ENCODE measurements around the gene MRGPRX4.
"Not testable (repeated sequence)": the region's sequence is repeated elsewhere in the genome, so short reads cannot be mapped to it uniquely, and the experiment has no call there.

The MRGPRX4 gene

DNA sequence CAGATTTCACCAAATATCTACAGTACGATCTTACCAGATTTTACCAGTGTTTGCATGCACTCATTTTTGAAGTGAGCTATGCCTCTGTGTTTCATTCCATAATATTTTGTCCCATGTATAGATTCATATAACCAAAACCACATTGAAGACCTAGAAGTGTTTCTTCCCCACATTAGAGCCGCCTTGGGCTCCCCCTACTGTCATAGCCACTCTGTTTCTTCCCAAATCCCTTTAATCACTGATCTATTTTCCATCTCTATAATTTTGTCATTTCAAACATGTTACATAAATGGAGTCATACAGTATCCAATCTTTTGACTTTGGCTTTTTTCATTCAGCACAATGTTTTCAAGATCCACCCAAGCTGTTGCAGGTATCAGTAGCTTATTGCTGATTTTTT lies 27.6 kb upstream of the MRGPRX4 start:
- DNase-seq (ENCODE audit: low spot score): no peak
- TF ChIP-seq, protein P1, sequence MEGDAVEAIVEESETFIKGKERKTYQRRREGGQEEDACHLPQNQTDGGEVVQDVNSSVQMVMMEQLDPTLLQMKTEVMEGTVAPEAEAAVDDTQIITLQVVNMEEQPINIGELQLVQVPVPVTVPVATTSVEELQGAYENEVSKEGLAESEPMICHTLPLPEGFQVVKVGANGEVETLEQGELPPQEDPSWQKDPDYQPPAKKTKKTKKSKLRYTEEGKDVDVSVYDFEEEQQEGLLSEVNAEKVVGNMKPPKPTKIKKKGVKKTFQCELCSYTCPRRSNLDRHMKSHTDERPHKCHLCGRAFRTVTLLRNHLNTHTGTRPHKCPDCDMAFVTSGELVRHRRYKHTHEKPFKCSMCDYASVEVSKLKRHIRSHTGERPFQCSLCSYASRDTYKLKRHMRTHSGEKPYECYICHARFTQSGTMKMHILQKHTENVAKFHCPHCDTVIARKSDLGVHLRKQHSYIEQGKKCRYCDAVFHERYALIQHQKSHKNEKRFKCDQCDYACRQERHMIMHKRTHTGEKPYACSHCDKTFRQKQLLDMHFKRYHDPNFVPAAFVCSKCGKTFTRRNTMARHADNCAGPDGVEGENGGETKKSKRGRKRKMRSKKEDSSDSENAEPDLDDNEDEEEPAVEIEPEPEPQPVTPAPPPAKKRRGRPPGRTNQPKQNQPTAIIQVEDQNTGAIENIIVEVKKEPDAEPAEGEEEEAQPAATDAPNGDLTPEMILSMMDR (IDR thresholded peaks at IDR 0.05; ENCODE audit: extremely low read depth, missing control alignments): no peak

DNA sequence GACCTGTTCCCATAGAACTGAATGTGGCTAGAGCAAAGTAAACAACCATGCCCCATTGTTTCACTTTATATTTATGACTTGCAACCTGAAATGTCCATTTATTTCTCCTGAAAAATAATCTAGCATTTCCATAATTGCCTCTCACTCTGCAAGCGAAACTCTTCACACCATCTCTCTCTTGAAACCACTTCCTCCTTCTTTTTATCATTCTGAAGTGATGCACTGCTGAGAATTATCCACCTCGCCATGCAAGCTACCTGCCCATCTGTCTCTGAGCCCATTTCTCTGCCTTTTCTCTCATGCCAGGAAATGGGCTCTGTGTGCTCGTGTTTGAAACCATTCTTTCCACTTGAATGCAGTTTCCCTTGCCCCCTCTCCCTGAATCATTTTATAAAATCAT lies 26.8 kb upstream of the MRGPRX4 start:
- no peak for DNase-seq (ENCODE audit: low spot score)
- TF ChIP-seq, protein P1 (IDR thresholded peaks at IDR 0.05; ENCODE audit: extremely low read depth, missing control alignments): no peak

DNA sequence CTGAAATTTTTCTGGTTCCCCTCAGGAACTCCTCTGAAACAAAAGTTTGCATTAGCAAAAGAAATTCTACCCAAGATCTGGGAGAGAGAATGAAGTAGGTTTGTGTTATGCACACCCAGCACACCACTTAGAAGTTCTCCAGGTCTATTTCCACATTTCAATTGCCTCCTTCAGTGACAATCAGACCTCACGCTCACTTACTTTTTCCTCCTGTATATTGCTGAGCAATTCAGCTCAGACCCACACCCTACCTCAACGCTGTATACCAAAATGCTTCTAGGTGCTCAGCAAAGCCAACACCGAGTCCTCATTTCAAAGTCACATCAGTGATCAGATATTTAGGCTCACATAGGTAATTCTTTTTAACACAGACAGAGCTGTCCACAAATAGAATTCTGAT lies 21.1 kb upstream of the MRGPRX4 start:
- TF ChIP-seq, protein P1 (IDR thresholded peaks at IDR 0.05; ENCODE audit: extremely low read depth, missing control alignments): no peak
- no peak for DNase-seq (ENCODE audit: low spot score)

DNA sequence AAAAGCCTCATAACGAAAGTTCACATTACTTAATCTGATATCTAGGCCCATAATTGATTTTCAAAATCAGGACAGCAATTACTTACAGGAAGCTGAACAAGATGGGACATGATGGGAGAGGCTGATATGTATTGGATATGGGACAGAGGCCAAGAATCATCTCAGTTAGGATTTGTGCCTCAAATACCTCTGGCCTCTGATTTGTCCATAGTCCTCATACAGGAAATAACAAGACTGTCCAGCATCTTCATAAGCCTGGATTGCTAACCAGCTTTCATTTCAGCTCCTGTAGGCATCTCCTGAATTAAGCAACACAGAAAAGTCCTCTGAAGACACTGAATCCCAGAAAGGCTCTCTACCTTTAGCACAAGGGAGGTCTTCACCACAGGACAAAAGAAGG lies 4.3 kb upstream of the MRGPRX4 start:
- DNase-seq (ENCODE audit: low spot score): no peak
- TF ChIP-seq, protein P1 (IDR thresholded peaks at IDR 0.05; ENCODE audit: extremely low read depth, missing control alignments): no peak

DNA sequence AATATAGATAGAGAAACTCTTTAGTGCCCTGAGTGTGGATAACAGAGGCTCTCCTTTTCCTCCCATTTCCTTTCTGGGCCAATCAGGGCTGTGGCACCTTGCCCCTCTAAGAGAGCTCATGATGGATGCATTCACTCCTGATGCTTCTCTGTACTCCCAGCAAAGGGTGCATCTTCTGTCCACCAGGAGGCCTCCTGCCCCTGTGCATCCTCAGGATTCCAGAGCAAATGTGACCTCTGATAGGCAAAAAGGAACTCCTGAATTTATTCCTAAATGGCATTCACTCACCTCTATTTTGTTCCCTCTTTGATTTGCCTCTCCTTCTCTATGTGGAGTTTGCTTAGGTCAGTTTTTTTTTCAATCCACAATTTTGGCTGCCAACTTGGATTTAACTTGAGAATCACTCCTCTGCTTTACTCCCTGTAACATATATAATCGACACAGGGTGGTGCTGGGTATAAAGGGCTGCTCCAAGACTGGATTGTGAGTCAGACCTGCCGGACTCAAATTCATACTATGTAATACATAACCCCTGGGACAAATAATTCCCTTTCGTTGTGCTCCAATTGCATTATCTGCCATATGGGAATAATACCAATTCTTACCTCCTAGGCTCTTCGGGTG lies 1.1 kb upstream of the MRGPRX4 start:
- TF ChIP-seq, protein P1 (IDR thresholded peaks at IDR 0.05; ENCODE audit: extremely low read depth, missing control alignments): no peak
- DNase-seq (ENCODE audit: low spot score): no peak

DNA sequence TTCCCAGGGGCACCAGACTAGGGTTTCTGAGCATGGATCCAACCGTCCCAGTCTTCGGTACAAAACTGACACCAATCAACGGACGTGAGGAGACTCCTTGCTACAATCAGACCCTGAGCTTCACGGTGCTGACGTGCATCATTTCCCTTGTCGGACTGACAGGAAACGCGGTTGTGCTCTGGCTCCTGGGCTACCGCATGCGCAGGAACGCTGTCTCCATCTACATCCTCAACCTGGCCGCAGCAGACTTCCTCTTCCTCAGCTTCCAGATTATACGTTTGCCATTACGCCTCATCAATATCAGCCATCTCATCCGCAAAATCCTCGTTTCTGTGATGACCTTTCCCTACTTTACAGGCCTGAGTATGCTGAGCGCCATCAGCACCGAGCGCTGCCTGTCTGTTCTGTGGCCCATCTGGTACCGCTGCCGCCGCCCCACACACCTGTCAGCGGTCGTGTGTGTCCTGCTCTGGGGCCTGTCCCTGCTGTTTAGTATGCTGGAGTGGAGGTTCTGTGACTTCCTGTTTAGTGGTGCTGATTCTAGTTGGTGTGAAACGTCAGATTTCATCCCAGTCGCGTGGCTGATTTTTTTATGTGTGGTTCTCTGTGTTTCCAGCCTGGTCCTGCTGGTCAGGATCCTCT lies 709 bp downstream of the MRGPRX4 start:
- TF ChIP-seq, protein P1 (IDR thresholded peaks at IDR 0.05; ENCODE audit: extremely low read depth, missing control alignments): no peak
- no peak for DNase-seq (ENCODE audit: low spot score)

DNA sequence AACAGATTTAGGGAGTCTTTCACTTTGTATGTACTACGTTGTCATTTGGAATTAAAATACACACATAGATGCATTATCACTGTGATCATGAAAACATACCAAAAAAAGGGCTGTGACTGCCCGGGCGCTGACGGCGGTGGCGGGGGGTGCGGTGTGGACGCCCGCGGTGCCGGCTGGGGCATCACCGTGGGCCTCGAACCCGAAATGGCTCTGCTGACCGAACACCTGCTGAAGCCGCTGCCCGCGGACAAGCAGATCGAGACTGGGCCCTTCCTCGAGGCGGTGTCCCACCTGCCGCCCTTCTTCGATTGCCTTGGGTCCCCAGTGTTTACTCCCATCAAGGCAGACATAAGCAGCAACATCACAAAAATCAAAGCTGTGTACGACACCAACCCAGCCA lies 16.2 kb downstream of the MRGPRX4 start:
- no peak for DNase-seq (ENCODE audit: low spot score)
- TF ChIP-seq, protein P1 (IDR thresholded peaks at IDR 0.05; ENCODE audit: extremely low read depth, missing control alignments): no peak

DNA sequence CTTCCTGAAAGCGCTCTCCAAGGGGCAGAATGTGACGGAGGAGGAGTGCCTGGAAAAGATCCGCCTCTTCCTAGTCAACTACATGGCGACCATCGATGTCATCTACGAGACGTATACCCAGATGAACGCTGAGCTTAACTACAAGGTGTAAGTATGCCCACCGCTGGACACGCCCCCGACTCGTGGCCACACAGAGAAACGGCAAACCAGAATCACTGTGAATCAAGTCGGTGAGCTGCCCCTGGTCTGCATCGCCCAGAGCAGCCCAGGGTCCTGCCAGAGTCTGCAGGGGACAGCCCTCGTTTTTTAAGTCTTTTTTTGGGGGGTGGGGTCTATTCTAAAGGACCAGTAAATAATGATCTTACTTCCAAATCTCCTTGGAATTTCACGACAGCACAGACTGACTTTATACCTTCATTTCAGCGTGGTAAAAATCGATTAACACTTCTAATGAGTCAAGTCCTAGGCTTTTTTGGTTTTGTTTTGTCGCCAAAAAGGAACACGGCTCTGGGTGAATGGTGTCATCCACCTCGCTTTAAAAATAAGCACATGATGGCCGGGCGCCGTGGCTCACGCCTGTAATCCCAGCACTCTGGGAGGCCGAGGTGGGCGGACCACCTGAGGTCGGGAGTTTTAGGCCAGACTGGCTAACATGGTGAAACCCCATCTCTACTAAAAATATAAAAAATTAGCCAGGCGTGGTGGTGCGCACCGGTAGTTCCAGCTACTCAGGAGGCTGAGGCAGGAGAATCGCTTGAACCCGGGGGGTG lies 17.0 kb downstream of the MRGPRX4 start:
- not testable (repeated sequence) for DNase-seq (ENCODE audit: low spot score)
